Epidermal melanocyte (primary cell): ENCODE data around the gene ARHGEF17.

Source experiments
- DNase-seq: peaks from one replicate; pipeline ENCODE4 v3.0.0; 2011; ENCODE audit warnings: low spot score; ENCODE audit not compliant: insufficient read length

ARHGEF17 gene

DNA sequence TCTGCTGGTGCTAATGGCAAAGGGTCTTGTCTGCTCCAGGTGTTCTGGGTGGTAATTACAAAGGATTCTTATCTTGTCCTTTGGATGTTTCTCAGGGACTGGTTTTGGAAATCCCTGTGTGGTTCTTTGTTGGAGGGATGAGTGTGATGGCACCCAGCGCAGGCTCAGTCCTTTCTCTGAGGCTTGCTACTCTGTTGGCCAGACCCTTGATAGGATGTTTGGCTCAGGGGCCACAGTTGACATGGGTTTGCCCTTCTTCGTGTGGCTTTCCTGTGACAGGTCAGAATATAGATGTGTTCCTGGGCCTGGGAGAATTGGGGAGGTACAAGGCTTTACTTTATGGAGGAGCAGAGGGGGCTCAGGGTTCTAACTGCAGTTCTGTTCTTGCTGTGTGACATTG is 4.0 kb downstream of the ARHGEF17 start:
- DNase-seq: no peak

DNA sequence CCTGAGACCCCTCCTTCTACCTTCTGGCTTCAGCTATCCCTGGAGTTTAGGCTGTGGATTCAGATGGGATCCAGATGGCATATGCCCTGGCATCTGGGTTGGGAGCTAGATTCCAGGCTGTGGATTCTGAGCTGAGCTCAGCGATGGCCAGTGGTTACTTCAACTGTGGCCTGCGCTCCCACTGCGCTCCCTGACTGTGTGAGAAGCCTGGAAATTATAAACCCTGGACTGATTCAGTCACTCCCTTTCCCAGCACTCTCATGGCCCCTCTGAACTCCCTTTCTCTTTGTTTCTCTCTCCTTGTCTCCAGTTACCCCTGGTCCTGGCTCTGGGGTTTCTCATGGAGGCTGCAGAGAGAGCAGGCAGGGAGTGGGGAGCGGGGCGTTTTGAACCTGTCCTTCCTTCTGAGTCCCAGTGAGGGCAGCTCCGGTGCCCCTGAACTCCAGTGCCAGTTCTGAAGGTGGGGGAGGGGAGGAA is 4.8 kb downstream of the ARHGEF17 start:
- no peak for DNase-seq

DNA sequence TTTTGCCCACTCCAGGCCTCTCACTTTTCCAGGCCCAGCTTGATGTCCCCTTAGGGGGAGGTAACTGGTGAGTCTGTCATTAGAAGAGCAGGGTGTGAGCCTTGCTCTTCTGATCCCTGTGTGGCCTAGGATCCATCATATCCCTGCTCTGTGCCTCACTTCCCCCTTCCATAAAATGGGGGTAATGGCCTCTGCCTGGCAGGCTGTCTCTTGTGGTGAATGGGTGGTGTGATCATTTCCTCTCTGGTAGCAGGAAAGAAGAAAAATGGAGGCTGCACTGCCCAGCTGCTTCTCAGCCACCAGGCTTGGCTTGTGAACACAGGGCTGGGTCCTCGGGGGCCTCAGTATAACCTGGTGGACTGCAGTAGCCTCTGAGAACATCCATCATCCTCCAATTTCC is 5.6 kb downstream of the ARHGEF17 start:
- DNase-seq: no peak

DNA sequence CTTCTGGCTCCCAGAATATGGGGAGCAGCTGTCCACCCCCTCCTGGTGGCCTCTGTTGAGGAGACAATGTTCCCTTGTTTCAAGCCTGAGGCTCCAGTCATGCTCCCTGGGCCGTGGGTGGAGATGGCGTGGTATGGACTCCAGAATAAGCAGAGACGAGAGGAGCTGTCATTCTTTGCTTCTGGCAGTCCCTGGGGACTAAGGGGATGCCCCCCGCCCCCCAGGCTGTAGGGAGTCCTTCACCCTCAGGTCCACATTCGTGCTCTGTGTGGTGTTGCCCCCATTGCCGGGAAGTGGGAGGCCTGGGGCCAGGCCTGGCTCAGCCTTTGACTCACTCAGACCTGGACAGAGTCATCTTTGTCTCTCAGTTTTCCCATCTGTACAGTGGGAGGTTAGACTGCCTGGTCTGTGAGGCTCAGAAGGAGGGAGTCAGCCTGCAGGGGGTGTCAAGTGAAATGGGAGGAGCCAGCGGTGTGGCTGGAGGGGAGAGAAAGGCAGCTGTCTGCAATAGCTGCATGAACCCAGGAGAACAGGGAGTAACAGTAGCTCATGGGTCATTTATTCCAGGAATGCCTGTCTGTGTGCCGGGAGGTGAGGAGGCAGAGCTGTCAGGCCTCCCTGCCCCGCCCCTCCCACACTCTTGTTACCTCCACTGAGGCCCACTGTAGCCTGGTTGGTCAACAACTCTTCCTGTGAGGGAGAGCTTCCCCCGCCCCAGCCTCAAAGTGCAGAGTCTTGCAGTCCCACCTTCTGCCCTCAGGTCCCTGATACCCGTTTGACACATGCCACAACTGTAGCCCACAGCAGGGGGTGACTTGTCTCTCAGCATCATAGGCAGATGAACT is 6.3 kb downstream of the ARHGEF17 start:
- no peak for DNase-seq

DNA sequence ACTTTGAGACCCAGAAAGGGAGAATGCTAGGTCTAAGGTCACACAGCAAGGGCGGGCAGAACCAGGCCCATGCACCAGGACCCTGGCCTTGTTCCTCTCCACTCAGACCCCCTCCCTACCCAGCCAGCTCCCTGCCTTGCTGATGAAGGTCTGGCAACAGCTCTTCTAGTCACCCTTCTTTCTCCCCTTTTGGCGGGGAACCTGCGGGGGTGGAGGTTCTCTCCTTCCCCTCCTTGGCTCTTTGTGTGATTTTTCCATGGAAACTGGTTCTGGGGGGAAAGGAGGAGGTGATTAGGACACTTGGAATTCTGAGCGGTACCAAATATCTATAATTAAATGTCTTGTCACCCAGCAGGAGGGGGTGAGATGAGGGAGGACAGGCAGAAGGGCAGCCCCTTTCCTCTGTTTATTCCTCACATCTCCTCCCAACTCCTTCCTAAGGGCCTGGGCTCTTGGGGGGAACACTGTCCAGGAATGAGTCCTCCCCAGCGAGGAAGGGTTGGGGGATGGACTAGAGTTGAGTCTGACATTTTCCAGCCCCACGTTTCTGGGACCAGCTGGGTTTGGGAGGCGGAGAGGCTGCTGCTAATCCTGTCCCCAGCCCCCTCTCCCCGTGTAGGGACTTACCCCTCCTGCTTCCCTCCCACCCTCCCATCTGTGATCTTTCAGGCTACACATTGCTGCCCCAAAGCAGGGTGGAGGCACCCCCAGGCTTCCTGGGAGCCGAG is 7.4 kb downstream of the ARHGEF17 start:
- DNase-seq: no peak

DNA sequence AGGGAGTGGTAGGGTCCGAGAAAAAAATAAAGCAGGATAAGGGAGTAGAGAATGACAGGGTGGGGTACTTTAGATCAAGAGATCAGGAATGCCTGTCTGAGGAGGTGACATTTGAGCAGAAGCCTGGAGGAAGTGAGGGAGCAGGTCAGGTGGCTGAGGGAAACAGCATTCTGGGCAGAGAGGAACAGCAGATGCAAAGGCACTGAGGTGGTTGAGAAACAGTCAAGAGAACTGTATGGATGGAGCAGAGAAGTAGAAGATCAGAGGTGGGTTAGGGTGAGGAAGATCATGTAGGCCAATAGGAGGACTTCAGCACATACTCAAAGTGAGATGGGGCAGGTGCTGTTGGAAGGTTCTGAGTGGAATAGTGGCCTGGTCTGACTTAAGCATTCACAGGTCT is 8.3 kb downstream of the ARHGEF17 start:
- no peak for DNase-seq

DNA sequence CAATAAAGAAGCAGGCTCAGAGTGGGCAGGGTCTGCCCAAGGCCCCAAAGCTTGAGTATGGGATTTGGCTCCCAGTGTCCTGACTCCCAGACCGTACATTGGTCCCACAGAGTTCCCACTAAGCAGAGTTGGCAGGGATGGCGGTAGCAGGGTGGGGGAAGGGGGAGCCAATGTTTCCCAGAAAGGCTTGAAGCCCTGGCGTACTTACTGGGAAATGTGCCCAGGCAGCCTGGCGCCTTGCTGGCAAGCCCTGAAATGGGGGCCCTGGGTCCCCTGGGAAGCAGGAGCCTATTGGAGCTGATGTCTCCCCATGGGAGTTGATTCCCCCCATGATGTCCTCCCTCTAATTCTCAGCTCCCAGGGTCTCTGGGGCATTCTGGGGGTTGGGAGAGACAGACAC is 9.3 kb downstream of the ARHGEF17 start:
- DNase-seq: no peak

DNA sequence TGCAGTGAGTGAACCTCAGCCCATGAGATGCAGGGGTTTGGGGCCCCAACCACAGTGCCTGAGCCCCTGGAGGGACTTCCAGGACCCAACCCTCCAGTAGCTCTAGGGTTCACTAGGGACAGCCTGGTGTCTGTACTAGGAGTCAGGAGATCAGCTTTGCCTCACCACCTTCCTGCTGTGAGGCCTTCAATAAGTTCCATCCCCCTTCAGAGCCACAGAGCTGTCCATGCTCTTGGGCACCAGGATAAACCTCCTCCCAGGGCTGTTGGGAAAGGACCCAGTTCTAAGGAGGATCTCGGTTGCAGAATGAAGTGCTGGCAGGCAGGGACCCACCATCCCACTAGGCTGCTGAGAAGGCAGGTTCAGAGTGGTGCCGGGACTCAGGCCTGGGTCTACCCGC is 9.7 kb downstream of the ARHGEF17 start:
- DNase-seq: no peak

DNA sequence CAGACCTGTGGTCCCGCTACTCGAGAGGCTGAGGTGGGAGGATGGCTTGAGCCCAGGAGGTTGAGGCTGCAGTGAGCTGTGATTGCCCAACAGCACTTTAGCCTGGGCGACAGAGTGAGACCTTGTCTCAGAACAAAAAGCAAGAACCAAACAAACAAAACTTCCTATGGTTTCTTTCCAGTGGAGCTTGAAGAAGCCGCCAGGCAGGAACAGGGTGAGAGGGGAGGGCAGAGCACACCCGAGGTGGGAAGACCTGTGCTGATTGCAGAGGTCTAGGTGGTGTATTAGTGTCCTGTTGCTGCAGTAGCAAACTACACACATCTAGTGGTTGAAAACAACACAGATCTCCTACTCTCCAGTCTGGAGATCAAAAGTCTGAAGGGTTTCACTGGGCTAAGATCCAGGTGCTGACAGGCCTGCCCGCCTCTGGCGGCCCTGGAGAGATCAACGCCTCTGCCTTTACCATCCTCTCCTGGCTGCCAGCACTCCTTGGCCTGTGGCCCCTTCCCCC is 10.5 kb downstream of the ARHGEF17 start:
- no peak for DNase-seq

DNA sequence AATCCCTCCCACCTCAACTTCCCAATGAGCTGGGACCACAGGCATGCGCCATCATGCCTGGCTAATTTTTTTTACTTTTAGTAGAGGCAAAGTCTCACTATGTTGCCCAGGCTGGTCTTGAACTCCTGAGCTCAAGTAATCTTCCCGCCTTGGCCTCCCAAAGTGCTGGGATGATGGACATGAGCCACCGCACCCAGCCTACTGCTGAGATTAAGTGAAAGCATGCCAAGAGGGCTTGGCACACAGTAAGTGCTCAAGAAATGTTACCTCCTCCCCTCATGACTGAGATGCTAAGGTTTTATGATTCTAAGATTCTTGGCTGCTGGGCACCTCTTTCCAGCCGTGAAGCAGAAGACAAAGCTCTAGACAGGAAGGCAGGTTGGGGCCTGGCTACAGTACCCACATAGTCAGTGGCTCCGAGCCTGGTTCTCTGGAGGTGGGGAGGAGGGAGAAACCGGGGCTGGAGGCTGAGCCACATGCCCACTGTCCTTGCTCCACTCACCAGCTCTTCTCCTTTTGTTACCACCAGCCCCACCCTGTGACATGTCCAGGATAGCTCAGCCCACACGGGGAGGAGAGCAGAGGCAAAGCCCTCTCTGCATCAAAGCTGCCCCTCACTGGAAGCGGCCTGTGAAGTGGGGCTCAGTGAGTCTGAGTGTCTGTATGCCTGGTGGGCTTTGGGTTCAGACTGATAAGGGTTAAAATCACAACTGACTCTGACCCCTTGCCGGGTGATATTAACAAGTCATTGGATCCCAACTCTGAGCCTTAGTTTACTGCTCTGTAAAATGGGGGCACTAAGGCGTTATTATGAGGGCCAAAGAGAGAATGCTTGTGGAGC is 12.9 kb downstream of the ARHGEF17 start:
- no peak for DNase-seq

DNA sequence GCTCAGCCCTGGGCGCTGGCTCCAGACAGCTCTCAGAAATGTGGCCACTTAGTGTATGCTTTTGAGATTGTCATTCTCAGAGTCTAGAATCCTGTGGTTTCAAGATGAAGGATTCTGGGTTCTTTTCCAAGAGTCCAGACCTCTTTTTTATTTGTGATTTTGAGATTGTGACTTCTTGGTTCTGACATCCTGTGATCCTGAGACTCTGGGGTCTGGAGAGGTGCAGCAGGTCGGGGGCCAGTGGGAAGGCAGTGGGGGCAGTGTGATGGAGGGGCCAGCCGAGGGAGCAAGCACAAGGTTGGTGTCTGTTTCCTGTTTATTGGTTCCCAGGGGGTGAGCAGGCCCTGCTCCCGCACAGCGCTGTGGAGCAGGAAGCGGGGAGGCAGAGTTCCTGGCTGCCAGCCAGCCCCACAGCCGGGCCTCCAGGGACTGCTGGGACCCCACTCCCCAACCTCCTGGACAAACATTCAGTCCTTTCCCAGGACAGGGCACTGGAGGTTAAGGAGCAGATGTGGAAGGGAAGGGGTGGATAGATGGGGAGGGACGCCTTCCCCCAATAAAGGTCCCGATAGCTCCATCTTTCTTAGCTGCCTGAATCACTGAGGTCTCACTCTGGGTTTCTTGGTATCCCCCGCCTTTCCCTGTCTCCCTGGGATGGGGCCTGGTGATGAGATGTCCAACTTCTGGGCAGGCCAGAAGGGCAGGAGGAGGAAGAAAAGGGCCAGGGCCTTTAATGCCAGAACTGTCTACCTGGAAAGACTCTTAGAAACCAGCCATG is 13.7 kb downstream of the ARHGEF17 start:
- DNase-seq: no peak

DNA sequence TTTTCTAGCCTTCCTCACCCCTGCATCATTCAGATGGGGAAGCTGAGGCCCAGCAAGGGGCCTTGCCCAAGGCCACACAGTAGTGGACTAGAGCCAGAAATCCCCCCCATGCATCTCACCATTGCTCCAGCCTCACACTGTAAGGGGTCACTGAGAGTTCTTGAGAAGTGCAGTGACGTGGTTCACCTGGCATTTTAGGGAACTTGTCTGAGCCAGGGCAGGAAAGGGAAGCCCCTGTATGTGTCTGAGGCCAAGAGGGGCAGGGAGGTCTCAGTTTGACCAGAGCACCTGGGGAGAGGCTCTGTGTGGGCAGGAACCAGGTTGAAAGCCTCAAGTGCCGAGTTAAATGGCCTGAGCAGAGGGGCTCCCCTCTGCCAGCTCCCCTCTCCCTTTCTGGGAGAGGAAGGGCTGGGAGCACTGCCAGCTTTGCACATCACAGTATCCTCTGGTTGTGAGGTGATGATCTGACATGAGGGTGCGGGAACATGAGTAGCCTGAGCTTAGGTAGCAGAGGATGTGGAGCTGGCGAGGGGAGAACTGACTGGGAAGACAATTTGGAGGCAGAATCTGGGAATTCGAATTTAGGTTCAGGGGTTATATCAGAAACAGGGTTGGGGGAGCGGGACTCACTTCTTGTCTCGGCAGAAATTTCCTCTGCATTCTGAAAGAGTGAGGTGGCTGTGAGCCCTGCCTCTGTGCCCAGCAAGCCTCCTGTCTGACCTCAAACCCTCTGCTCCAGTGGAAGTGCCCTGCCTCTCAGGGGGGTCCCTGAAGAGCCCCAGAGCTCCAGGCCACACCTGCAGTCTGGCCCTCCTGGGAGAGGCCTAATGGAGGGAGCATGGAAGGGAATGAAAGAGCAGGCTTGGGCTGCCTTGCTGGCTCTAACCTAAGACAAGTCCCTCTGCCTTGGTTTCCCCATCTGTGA is 14.6 kb downstream of the ARHGEF17 start:
- no peak for DNase-seq

DNA sequence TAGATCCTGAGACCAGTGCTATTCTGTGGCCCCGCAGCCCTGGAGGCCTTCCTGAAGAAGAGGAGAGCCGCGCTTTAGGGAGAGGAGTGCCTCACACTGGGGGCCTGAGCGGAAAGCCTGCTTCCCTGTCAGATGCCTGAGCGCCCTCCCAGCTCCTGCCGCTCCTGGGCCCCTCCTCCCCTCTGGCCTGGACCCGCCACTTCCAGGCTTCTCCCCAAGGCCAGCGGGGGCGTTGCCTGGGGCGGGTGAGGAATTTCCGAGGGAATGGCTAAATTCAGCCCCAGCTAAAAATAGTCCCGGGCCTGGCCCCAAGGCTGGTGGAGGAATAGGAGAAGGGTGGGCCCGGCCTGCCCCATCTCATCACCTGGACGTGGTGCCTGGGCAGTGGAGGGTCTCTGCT is 15.4 kb downstream of the ARHGEF17 start:
- no peak for DNase-seq

DNA sequence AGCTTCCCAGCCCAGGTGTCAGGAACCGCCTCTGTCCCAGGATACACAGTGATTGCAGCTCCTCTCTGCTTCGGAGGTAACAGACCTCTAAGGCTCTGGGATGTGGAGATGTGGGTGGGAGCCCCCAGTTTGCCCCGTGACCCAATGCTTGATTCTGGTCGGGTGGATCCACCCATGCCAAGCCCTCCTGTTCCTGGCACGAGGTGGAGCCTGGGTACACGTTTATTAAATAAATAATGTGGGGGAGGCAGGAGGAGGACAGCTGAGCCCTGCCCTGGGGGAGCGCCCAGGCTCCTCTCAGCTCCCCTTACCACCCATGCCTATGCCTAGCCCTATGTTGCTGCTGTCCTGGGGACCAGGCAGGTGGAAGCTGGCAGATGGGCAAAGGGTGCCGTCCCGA is 16.0 kb downstream of the ARHGEF17 start:
- no peak for DNase-seq

DNA sequence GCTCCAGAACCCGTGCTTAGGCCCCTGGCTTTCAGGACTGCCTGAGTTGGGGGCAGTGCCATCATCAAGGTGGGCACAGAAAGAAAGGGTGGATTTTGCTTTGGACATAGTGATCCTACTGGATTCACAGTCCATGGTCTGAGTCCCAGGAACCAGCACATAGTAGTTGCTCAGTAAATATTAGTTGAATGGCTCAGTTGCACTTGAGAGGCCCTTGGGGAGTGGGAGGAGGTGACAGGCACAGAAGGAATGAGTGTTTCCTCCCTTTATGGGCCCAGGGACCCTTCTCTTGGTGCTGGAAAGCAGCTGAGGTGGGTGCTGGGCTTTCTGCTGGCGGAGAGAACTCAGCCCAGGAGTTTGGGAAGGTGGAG is 16.6 kb downstream of the ARHGEF17 start:
- no peak for DNase-seq

DNA sequence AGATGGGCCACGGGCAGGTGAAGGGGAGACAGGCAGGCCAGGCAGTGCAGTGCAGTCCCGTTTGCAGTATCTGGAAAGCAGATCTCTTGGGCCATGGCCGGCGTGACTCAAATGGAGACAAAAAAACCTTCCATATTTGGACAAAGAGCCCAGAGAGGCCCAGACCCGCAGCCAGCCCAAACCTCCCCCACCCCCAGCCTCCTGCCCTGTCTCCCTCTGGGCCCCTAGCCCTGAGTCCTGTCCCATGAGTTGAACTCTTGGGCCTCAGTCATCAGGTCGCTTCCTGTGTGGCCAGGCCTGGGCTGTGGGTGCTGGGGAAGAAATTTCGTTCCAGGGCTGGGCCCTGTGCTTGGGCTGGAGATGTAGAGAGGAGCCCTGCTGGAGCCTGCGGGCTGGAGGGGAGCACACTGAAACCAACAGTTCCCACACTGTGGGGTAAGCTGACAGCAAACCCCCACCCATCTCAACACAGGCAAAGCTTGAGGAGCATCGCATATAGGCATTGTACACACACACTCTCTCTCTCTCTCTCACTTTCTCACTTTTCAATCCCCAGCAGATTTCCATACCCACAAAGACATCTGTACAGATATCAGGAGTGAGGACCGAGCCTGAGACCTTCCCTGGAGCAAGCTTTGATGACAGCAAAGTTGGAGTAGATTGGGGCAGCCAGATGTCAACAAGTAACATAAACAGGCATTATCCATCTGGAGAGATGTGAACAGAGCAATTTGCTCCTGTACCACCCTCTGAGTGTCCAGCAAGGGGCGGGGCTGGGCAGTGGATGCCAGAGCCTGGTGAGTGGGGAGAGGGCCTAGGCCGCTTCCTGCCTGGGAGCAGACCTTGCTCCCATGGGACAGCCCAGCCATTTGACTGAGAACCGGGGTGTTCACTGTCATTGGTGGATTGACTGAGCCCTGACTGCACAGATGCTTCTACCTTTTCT is 17.2 kb downstream of the ARHGEF17 start:
- no peak for DNase-seq

DNA sequence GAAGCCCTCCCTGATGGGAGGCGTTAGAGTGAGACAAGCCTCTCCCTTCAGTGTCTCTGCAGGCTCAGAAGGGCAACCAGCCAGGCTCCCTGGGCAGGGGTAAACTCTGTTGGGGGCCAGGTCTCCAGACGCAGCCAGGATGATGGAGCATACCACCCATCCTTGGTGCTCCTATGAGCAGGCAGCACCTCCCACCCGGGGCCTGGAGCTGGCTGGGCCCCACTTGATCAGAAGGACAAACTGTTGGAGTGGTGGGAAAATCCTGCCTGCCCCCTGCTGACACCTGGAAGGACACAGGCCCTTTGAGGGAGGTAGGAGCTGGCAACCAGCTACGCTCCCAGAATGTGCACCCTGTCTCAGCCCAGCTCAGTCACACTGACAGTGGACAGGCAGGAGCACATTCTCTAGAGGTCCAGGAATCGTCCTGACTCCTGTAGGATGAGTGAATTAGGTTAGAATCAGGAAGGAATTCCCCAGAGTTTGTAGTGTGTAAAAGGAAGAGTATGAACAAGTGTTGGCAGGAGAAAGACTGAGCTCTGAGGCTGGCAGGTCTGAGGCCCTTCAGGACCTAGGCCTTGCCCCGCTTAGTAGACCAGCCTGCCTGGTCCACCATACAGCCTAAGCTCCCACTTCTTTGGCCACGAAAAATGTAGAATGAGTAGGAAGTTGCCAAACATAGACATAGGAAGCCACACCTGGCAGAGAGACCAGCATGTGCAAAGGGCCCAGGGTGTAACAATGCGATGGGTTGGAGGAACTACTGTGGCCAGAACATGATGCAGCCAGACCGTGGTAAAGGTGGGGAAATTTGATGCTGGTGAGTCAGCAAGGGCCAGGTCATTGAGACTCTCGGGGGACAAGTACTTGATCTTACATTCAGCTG is 19.1 kb downstream of the ARHGEF17 start:
- DNase-seq: no peak
